ENCODE measurements around the gene CTSF.

GRCh38 chr11:66559866-66560676, 8.3 kb downstream of the CTSF start:
- no peak for TF ChIP-seq CTCF (IDR thresholded peaks at IDR 0.05 in 8 of 11, conservative IDR thresholded peaks at IDR 0.05 in 3 of 11)
- peak in 1 of 3 donors; percentile 9 for TF ChIP-seq POLR2AphosphoS5 (IDR thresholded peaks at IDR 0.05)
